Epithelial cell of proximal tubule (primary cell): ENCODE data around the gene RHBDL1. TPM values are rescaled to one million over a fixed set of nuclear protein-coding genes. Genes with fewer than 3 reads are reported as not detected.
"Not testable (repeated sequence)": the region's sequence is repeated elsewhere in the genome, so short reads cannot be mapped to it uniquely, and the experiment has no call there.

Experiments used
- DNase-seq: peaks from one replicate; pipeline ENCODE4 v3.0.0-alpha.2; 2011; ENCODE audit warnings: low read depth
- H3K4me3 ChIP-seq: 2 replicates; pipeline ENCODE4 v1.5.1; 2011; ENCODE audit warnings: low read depth, mild to moderate bottlenecking, low read length
- total RNA-seq: library from RNA; depleted of rRNA; stranded (reverse); fragments of >200 nt; gene quantifications from 2 replicates; pipeline ENCODE4 v1.2.3, GENCODE V29; 2015
- TF ChIP-seq, protein P1 (sequence below): conservative IDR thresholded peaks from 2 replicates; pipeline ENCODE4 v1.5.1; 2012; ENCODE audit warnings: low read depth, mild to moderate bottlenecking, low read length

Gene RHBDL1
- total RNA-seq, 1 donor from 2014 or later = 1.2 TPM

DNA sequence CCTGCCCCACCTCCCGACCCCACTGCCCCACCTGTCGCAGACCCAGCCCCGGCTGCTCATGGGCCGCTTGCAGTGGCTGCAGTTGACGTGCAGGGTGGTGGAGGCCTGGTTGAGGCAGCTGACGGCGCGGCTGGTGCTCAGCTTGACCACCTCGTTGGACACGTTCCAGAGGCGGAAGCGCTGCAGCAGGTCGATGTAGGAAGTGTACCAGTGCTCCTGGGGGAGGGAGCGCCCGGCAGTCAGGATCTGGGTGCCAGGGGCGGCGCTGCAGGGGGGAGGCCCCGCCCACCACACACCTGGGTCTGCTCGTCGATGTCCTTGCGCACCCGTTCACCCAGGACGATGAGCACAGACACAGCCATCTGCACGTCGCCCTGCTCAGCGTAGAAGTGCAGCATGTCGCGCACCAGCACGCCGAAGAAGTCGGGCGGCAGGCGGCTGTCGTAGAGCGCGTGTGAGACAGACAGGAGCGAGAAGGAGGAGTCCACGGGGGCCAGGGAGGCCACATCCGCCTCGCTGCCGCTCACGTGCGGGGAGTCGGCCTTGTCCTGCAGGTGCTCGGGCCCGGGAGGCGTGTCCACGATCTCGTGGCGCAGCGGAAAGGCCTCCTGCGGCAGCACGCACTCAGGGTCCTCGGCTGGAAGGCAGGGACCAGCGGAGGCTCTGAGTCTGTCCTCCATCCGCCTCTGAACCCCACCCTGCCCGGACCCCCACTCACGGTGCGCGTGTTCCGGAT lies 9.7 kb downstream of the RHBDL1 start:
- no peak for DNase-seq
- H3K4me3 ChIP-seq = peak overlapping the region; percentile 76
- TF ChIP-seq, protein P1, sequence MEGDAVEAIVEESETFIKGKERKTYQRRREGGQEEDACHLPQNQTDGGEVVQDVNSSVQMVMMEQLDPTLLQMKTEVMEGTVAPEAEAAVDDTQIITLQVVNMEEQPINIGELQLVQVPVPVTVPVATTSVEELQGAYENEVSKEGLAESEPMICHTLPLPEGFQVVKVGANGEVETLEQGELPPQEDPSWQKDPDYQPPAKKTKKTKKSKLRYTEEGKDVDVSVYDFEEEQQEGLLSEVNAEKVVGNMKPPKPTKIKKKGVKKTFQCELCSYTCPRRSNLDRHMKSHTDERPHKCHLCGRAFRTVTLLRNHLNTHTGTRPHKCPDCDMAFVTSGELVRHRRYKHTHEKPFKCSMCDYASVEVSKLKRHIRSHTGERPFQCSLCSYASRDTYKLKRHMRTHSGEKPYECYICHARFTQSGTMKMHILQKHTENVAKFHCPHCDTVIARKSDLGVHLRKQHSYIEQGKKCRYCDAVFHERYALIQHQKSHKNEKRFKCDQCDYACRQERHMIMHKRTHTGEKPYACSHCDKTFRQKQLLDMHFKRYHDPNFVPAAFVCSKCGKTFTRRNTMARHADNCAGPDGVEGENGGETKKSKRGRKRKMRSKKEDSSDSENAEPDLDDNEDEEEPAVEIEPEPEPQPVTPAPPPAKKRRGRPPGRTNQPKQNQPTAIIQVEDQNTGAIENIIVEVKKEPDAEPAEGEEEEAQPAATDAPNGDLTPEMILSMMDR = no peak

DNA sequence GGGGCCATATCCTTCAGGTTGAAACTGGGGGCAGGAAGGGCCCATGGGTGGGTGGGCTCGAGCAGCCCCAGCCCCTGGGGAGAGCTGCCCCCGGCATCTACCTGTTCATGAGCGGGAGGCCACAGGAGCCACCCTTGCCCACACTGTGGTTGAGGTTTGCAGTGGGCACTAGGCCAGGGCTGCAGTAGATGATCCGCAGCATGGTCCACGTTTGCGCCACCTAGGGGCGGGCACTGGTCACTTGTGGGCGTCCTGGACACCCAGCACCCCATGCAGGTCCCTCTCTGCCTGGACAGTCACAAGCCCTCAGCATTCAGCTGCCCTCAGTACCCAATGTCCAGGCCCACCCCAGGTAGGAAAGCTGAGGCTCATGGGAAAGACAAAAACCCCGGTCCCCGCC lies 10.5 kb downstream of the RHBDL1 start:
- no peak for DNase-seq
- TF ChIP-seq, protein P1 = peak; percentile 61
- no peak overlapping the region for H3K4me3 ChIP-seq

DNA sequence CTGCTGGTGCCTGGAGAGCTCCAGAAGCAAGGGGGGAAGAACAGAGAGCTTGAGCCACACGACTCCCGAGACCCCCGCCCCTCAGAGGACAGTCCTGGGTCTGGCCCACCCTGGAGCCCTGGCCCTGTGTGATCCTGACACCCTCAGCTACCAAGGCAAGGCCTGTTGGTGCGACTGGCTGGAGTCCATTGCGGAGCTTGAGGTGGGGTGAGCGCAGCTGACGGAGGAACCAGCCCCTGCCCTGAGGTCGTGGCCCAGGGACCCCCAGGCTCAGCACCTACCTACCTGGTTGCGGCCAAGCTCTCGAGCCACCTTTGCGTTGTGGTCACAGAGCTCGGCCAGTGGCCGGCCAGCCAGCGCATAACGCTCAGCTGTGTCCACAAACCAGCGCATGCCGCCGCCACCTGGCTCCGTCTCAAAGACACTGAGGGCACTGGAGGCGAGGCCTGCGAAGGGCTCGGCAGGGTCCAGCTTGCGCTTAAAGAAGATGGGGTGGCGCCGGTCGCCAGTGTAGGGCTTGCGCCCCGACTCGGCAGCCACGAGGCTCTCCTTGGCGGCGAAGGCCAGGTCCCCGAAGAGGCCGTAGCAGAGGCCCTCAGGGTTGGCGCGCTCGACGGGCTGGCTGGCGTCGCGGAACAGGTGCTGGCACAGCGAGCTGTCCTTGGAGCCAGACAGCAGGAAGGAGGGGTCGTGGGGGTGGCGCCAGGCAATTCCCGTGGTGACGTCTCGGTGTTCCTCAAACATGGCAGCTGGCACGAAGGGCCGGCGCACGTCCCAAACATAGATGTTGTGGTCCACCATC lies 11.2 kb downstream of the RHBDL1 start:
- no peak for DNase-seq
- no peak overlapping the region for H3K4me3 ChIP-seq
- TF ChIP-seq, protein P1 = no peak

DNA sequence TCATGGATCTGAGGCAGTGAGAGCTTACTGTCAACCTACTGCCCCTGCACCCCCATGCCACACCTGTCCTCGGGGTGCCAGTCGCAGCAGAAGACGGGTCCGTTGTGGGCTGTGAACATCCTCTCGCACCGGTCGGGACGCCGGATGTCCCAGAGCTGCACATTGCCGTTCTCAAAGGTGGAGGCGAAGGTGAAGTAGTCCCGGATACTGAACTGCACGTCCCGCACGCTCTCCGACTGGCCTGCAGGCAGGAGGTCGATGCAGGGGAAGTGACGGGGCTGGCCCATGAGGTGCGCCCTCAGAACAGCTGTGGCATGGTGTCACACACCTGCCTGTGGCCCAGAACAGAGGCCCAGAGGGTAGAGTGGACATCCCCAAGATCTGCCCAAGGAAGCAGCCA lies 12.0 kb downstream of the RHBDL1 start:
- no peak for DNase-seq
- TF ChIP-seq, protein P1 = no peak
- H3K4me3 ChIP-seq = no peak overlapping the region

DNA sequence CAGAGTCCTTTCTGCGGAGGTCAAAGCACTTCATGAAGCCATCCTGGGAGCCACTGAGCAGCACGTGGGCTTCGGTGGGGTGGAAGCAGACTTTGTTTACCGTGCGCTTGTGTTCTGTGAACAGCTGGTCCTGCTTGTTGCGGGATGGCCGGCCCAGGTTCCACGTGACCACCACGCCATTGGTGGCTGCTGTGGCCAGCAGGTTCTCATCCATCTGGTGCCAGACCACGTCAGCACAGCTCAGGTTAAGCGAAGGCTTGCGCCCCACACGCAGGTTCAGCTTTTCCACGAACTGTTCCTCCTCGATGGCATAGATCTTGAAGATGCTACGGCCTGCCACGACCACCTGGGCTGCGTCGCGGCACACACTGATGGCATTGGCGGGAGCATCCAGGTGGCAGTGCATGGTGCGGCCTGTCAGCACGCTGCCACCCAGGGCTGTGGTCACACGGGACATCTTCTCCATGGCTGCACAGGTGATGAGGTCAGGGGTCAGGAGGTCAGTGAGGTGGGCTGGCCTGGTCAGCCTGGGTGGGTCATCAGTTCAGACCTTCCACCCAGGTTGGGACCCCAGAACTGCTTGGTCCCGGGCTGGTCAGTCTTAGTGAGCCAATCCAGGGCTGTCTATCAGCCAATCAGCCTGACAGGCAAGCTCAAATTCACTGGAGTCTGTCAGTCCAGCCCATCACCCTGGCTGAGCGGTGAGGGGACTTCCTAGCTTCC lies 13.9 kb downstream of the RHBDL1 start:
- TF ChIP-seq, protein P1 = no peak
- peak overlapping the region; percentile 94 for H3K4me3 ChIP-seq
- DNase-seq = no peak

DNA sequence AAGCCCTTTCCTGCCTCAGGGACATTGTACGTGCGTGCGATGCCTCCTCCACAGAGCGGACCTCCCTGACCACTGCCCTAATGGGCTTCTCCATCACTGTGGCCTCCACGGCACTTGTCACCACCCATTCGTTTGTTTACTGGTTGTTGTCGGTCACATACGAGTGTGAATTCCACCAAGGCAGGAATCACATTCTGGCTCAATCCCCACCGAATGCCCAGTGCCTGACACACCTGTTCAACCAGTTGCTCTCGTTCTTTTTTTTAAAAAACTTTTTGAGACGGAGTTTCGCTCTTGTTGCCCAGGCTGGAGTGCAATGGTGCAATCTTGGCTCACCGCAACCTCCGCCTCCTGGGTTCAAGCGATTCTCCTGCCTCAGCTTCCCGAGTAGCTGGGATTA lies 15.8 kb downstream of the RHBDL1 start:
- not testable (repeated sequence) for DNase-seq, H3K4me3 ChIP-seq
